SK-N-SH (cell line): ENCODE results near the gene C1D. TPM values are rescaled to one million over a fixed set of nuclear protein-coding genes. Genes with fewer than 3 reads are reported as not detected.

Experiments used
- CTCF ChIA-PET: fragments of 300-600, 350-600 bp; formaldehyde crosslinking; extraction: SDS; loops from one replicate; lab custom pipeline; 2021; lab: Yijun Ruan, JAX
- POLR2A ChIA-PET: fragments of 350-600 bp; sonication (Branson Sonifier 250); formaldehyde crosslinking; extraction: SDS; loops from one replicate; lab custom pipeline; 2020; ENCODE audit warnings: antibody characterized with exemption, inconsistent platforms; lab: Yijun Ruan, JAX
- DNase-seq: peaks from one replicate; pipeline ENCODE4 v3.0.0; 2012
- H2AFZ ChIP-seq: fragments of 200-600 bp; sonication (generic); 2 replicates; pipeline ENCODE4 v1.8.1; 2016; ENCODE audit warnings: antibody characterized with exemption, mild to moderate bottlenecking, low read depth
- H3F3A ChIP-seq: fragments of 200-600 bp; sonication (generic); replicated peaks from 2 replicates; pipeline ENCODE3; 2016; ENCODE audit warnings: antibody characterized with exemption, mild to moderate bottlenecking; ENCODE audit not compliant: insufficient read depth
- H3K27ac ChIP-seq, 2 experiments: fragments of 200-500 bp in 1 of 2; fragments of 200-600 bp in 1 of 2; sonication (Bioruptor generic) in 1 of 2; sonication (generic), shearing (Covaris generic) in 1 of 2; 2 replicates each; pipeline versions ENCODE4 v1.5.1 to v1.6.1; 2014 to 2016; ENCODE audit warnings: low read depth in 2 of 2, inconsistent platforms in 1 of 2, low read length in 1 of 2, mild to moderate bottlenecking in 1 of 2, mixed read lengths in 1 of 2
- H3K27me3 ChIP-seq: fragments of 200-600 bp; sonication (generic), shearing (Covaris generic); 2 replicates; pipeline ENCODE4 v1.6.1; 2016; ENCODE audit warnings: mixed run types; ENCODE audit not compliant: insufficient read depth
- H3K36me3 ChIP-seq, 2 experiments: fragments of 200-500 bp in 1 of 2; fragments of 200-600 bp in 1 of 2; sonication (Bioruptor generic) in 1 of 2; sonication (generic) in 1 of 2; replicated peaks in 1 of 2; 2 replicates each; pipeline versions ENCODE3 to v1.5.1; 2014 to 2016; ENCODE audit warnings: low read length in 1 of 2, mild to moderate bottlenecking in 1 of 2; ENCODE audit not compliant: insufficient read depth in 2 of 2, control insufficient read depth in 1 of 2
- H3K4me1 ChIP-seq, 2 experiments: fragments of 200-500 bp in 1 of 2; fragments of 200-600 bp in 1 of 2; sonication (Bioruptor generic) in 1 of 2; sonication (generic), shearing (Covaris generic) in 1 of 2; 2 replicates each; pipeline versions ENCODE4 v1.5.1 to v1.6.1; 2014 to 2016; ENCODE audit warnings: low read depth in 1 of 2, low read length in 1 of 2, mixed run types in 1 of 2; ENCODE audit not compliant: insufficient read depth in 2 of 2, control insufficient read depth in 1 of 2
- H3K4me2 ChIP-seq: fragments of 200-600 bp; sonication (generic), shearing (Covaris generic); 2 replicates; pipeline ENCODE4 v1.6.1; 2017; ENCODE audit warnings: mixed run types
- H3K4me3 ChIP-seq, 2 experiments: fragments of 200-500 bp in 1 of 2; fragments of 200-600 bp in 1 of 2; sonication (Bioruptor generic) in 1 of 2; sonication (generic), shearing (Covaris generic) in 1 of 2; 2 replicates each; pipeline versions ENCODE4 v1.5.1 to v1.8.1; 2014 to 2016; ENCODE audit warnings: low read depth in 2 of 2, inconsistent platforms in 1 of 2, low read length in 1 of 2, mild to moderate bottlenecking in 1 of 2, mixed read lengths in 1 of 2, moderate library complexity in 1 of 2
- H3K79me2 ChIP-seq: fragments of 200-600 bp; sonication (generic); 2 replicates; pipeline ENCODE4 v1.8.1; 2017; ENCODE audit warnings: mild to moderate bottlenecking; ENCODE audit not compliant: insufficient read depth
- H3K9ac ChIP-seq: fragments of 200-600 bp; sonication (generic); 2 replicates; pipeline ENCODE4 v1.6.1; 2017; ENCODE audit warnings: mixed run types
- H3K9me2 ChIP-seq: fragments of 200-600 bp; sonication (generic); 2 replicates; pipeline ENCODE4 v1.6.1; 2017; ENCODE audit warnings: mixed run types
- H3K9me3 ChIP-seq: fragments of 200-600 bp; sonication (generic); 2 replicates; pipeline ENCODE4 v1.6.1; 2017; ENCODE audit warnings: mixed run types, mild to moderate bottlenecking, moderate library complexity
- H4K20me1 ChIP-seq: fragments of 200-600 bp; sonication (generic); 2 replicates; pipeline ENCODE4 v1.6.1; 2017; ENCODE audit warnings: mild to moderate bottlenecking, mixed run types; ENCODE audit not compliant: insufficient read depth
- CHD2 ChIP-seq: fragments of 150-350 bp; IDR thresholded peaks from 2 replicates; pipeline ENCODE4 v1.6.1; 2018; ENCODE audit warnings: low read length; ENCODE audit not compliant: partially characterized antibody
- ELF1 ChIP-seq: IDR thresholded peaks from 2 replicates; pipeline ENCODE4 v1.4.0; 2012
- EP300 ChIP-seq, 2 experiments: IDR thresholded peaks; 2 replicates each; pipeline versions ENCODE4 v1.4.0 to v1.6.1; 2012; ENCODE audit warnings: borderline replicate concordance in 1 of 2, low read depth in 1 of 2, low read length in 1 of 2
- FOXM1 ChIP-seq: IDR thresholded peaks from 2 replicates; pipeline ENCODE4 v1.4.0; 2012; ENCODE audit warnings: low read depth, mild to moderate bottlenecking
- MEF2A ChIP-seq: IDR thresholded peaks from 2 replicates; pipeline ENCODE4 v1.4.0; 2012; ENCODE audit warnings: low read depth, borderline replicate concordance
- POLR2AphosphoS5 ChIP-seq: IDR thresholded peaks from 2 replicates; pipeline ENCODE4 v1.6.1; 2012; ENCODE audit warnings: low read depth, low read length
- RCOR1 ChIP-seq: fragments of 150-350 bp; IDR thresholded peaks from 2 replicates; pipeline ENCODE4 v1.6.1; 2017; ENCODE audit warnings: antibody characterized with exemption, low read length
- SIN3A ChIP-seq: IDR thresholded peaks from 2 replicates; pipeline ENCODE4 v1.6.1; 2012; ENCODE audit warnings: low read depth, mild to moderate bottlenecking, low read length, moderate library complexity, borderline replicate concordance
- SMC3 ChIP-seq: IDR thresholded peaks from 2 replicates; pipeline ENCODE4 v1.6.1; 2012; ENCODE audit warnings: low read depth, low read length, improper control_type of control experiment
- TAF1 ChIP-seq: IDR thresholded peaks from 2 replicates; pipeline ENCODE4 v1.6.1; 2012; ENCODE audit warnings: low read depth, mild to moderate bottlenecking, low read length, moderate library complexity, borderline replicate concordance
- TEAD4 ChIP-seq: IDR thresholded peaks from 2 replicates; pipeline ENCODE4 v1.4.0; 2012; ENCODE audit warnings: mild to moderate bottlenecking, borderline replicate concordance; ENCODE audit not compliant: insufficient read depth
- YY1 ChIP-seq: IDR thresholded peaks from 2 replicates; pipeline ENCODE4 v1.4.0; 2012; ENCODE audit warnings: low read depth, mild to moderate bottlenecking
- WGBS: methylation state at CpG from one replicate; pipeline ENCODE4 v1.1.6; 2017; ENCODE audit warnings: low lambda C conversion rate; 5-methylcytosine and 5-hydroxymethylcytosine counted together
- polyA plus RNA-seq, 3 experiments: library from polyadenylated mRNA; depleted of rRNA; stranded (reverse); fragments of >200 nt; gene quantifications; 2 replicates each; pipeline ENCODE4 v1.2.3, GENCODE V29; 2012
- TF ChIP-seq, protein P1 (sequence below): IDR thresholded peaks from 2 replicates; pipeline ENCODE4; 2012
- TF ChIP-seq, protein P2 (sequence below): fragments of 200-600 bp; sonication (generic); IDR thresholded peaks from 2 replicates; pipeline ENCODE4 v1.6.1; 2017; ENCODE audit warnings: antibody characterized with exemption, mild to moderate bottlenecking, moderate library complexity
- TF ChIP-seq, protein P3 (sequence below): fragments of 150-350 bp; IDR thresholded peaks from 2 replicates; pipeline ENCODE4 v1.6.1; 2016; ENCODE audit warnings: mild to moderate bottlenecking, low read depth, low read length

Gene C1D
- polyA plus RNA-seq, 1 of the 3 experiments (the other 2 are of a cell fraction) = 45.9 TPM

DNA sequence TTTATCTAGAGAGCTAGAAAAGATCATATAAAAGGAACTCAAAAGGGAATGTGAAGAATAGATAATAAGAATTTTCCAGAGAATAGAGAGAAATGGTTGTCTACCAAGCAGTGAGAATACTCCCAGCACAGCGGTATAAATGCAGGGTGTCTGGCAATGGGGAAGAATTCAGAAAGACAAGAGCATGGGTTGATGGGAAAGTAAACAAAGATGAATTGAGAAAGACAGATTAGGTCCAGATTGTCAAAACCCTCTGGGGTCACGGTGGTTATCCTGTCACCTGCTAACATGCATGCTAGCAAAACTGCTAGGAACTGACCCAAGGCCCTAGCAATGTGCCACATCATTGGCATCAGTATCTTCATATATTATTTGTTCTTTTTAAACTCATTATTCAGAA, 30.8 kb upstream of the C1D start:
- H3F3A ChIP-seq = no peaks in the 10 kb centered on the region
- no peak overlapping the region for H2AFZ ChIP-seq
- H3K9me3 ChIP-seq = no peaks in the 10 kb centered on the region
- no peaks in the 10 kb centered on the region for H3K9me2 ChIP-seq
- H3K4me1 ChIP-seq = peaks cover 5 to 7% of the 10 kb centered on the region in 2 experiments; a peak in 3 of 4 replicates
- TF ChIP-seq RCOR1 (no peak), CHD2 (no peak), YY1 (no peak), POLR2AphosphoS5 (no peak), FOXM1 (no peak)
- TF ChIP-seq, protein P1, sequence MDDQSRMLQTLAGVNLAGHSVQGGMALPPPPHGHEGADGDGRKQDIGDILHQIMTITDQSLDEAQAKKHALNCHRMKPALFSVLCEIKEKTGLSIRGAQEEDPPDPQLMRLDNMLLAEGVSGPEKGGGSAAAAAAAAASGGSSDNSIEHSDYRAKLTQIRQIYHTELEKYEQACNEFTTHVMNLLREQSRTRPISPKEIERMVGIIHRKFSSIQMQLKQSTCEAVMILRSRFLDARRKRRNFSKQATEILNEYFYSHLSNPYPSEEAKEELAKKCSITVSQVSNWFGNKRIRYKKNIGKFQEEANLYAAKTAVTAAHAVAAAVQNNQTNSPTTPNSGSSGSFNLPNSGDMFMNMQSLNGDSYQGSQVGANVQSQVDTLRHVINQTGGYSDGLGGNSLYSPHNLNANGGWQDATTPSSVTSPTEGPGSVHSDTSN = no peak
- H4K20me1 ChIP-seq = no peaks in the 10 kb centered on the region
- DNase-seq = no peak
- no peak overlapping the region for H3K9ac ChIP-seq
- CTCF ChIA-PET = no interaction called here
- H3K36me3 ChIP-seq = no peaks in the 10 kb centered on the region
- no peaks in the 10 kb centered on the region for H3K79me2 ChIP-seq
- no peak overlapping the region for H3K27ac ChIP-seq
- no peak overlapping the region for H3K4me2 ChIP-seq
- no peak overlapping the region for H3K4me3 ChIP-seq
- POLR2A ChIA-PET = no interaction called here
- WGBS = 85% methylated on average over 2 of the region's 2 CpGs
- no peaks in the 10 kb centered on the region for H3K27me3 ChIP-seq

DNA sequence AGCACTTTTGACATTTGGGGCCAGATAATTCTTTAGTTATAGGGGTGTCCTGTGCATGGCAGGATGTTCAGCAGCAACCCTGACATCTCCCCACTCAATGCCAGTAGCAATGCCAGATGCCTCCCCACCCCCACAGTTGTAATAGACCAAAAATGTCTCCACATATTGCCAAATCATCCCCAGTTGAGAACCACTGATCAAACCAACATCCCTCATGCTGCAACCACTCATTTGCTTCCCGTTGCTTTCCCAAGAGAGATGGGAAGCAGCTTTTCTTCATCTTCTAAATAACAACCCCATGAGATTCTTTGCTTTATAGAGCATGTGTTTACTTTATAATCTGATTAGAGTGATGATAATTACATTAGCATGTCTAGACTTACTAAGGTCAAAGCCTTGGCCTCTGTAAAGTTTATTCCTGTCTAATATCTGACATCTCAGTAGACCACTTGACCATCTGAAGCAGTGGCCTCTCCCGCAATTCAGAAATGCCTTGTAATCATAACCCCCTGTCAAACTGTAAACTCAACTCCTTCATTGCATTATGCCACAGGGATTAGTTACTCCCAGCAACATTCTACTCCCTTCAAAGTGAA, 28.7 kb upstream of the C1D start:
- WGBS = 31% methylated on average over 2 of the region's 2 CpGs
- POLR2A ChIA-PET = no interaction called here
- Histone ChIP-seq H2AFZ (peak overlapping the region; percentile 80; the same call in 1 of the 2 replicates), H3K79me2 (no peaks in the 10 kb centered on the region), H3K36me3 (no peaks in the 10 kb centered on the region), H3K4me2 (no peak overlapping the region), H4K20me1 (no peaks in the 10 kb centered on the region), H3K4me1 (peaks cover 5 to 7% of the 10 kb centered on the region in 2 experiments; a peak in 3 of 4 replicates), H3K4me3 (no peak overlapping the region), H3K27ac (peak overlapping the region in 1 of 2 experiments; percentile 50; a peak in 1 of 4 replicates), H3K9ac (no peak overlapping the region), H3F3A (no peaks in the 10 kb centered on the region), H3K27me3 (no peaks in the 10 kb centered on the region), H3K9me3 (no peaks in the 10 kb centered on the region), H3K9me2 (no peaks in the 10 kb centered on the region)
- no peak for DNase-seq
- TF ChIP-seq SMC3 (no peak), SIN3A (no peak), EP300 (IDR thresholded peaks at IDR 0.05; ENCODE audit: borderline replicate concordance in 1 of 2, low read depth in 1 of 2, low read length in 1 of 2) (no peak), YY1 (no peak), TEAD4 (no peak), CHD2 (no peak), MEF2A (no peak), TAF1 (no peak), ELF1 (no peak)
- TF ChIP-seq, protein P1 = no peak
- TF ChIP-seq, protein P2, sequence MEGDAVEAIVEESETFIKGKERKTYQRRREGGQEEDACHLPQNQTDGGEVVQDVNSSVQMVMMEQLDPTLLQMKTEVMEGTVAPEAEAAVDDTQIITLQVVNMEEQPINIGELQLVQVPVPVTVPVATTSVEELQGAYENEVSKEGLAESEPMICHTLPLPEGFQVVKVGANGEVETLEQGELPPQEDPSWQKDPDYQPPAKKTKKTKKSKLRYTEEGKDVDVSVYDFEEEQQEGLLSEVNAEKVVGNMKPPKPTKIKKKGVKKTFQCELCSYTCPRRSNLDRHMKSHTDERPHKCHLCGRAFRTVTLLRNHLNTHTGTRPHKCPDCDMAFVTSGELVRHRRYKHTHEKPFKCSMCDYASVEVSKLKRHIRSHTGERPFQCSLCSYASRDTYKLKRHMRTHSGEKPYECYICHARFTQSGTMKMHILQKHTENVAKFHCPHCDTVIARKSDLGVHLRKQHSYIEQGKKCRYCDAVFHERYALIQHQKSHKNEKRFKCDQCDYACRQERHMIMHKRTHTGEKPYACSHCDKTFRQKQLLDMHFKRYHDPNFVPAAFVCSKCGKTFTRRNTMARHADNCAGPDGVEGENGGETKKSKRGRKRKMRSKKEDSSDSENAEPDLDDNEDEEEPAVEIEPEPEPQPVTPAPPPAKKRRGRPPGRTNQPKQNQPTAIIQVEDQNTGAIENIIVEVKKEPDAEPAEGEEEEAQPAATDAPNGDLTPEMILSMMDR = no peak
- TF ChIP-seq, protein P3, sequence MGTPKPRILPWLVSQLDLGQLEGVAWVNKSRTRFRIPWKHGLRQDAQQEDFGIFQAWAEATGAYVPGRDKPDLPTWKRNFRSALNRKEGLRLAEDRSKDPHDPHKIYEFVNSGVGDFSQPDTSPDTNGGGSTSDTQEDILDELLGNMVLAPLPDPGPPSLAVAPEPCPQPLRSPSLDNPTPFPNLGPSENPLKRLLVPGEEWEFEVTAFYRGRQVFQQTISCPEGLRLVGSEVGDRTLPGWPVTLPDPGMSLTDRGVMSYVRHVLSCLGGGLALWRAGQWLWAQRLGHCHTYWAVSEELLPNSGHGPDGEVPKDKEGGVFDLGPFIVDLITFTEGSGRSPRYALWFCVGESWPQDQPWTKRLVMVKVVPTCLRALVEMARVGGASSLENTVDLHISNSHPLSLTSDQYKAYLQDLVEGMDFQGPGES = no peak
- CTCF ChIA-PET = interaction anchor here (1.5 kb wide), 1 partner anchor 31 kb away, joined by 7 read pairs; no protein-coding TSS in a partner anchor
